Neural crest cell (in vitro differentiated cells): Measurements from ENCODE around the gene SLC22A8. TPM values are rescaled to one million over a fixed set of nuclear protein-coding genes. Genes with fewer than 3 reads are reported as not detected.
"Not testable (repeated sequence)": the region's sequence is repeated elsewhere in the genome, so short reads cannot be mapped to it uniquely, and the experiment has no call there.

ENCODE experiments used
- DNase-seq: peaks from one replicate; pipeline ENCODE4 v3.0.0; 2021; ENCODE audit warnings: low read depth, mixed read lengths, low spot score
- H3K27ac Mint-ChIP-seq: one replicate; pipeline ENCODE4 v1.8.0; 2021; ENCODE audit warnings: mild to moderate bottlenecking, mixed read lengths; ENCODE audit not compliant: unreplicated experiment
- H3K27me3 Mint-ChIP-seq: 2 replicates; pipeline ENCODE4 v1.8.0; 2021; ENCODE audit warnings: low read depth, mild to moderate bottlenecking, mixed read lengths
- H3K36me3 Mint-ChIP-seq: 2 replicates; pipeline ENCODE4 v1.8.0; 2021; ENCODE audit warnings: low read depth, mild to moderate bottlenecking, mixed read lengths
- H3K4me1 Mint-ChIP-seq: 2 replicates; pipeline ENCODE4 v1.8.0; 2021; ENCODE audit warnings: mixed read lengths
- H3K4me3 Mint-ChIP-seq: one replicate; pipeline ENCODE4 v1.8.0; 2021; ENCODE audit warnings: mild to moderate bottlenecking, mixed read lengths
- H3K9me3 Mint-ChIP-seq: 2 replicates; pipeline ENCODE4 v1.8.0; 2021; ENCODE audit warnings: mixed read lengths
- CTCF ChIP-seq: fragments of 200-600 bp; sonication (generic); conservative IDR thresholded peaks from 2 replicates; pipeline ENCODE4 v1.5.0; 2021; ENCODE audit warnings: antibody characterized with exemption, mild to moderate bottlenecking
- long read RNA-seq: library from polyadenylated mRNA; unstranded; transcript quantifications from one replicate; pipeline ENCODE4 v2.0.0, GENCODE V29; 2020
- total RNA-seq: library from RNA; stranded (reverse); gene quantifications from 2 replicates; pipeline ENCODE4 v1.2.1, GENCODE V29; 2021

Gene SLC22A8
- total RNA-seq = not detected in 2 replicates
- long read RNA-seq = 0 reads

- peaks cover 2% of the 10 kb centered on the region for H3K27me3 Mint-ChIP-seq
- H3K27ac Mint-ChIP-seq = no peak within 1 kb of the TSS
- no peaks in the 10 kb centered on the region for H3K9me3 Mint-ChIP-seq
Measured at GRCh38 chr11:63015521-63016215, at the start of gene SLC22A8. TSS of gene SLC22A8 (minus strand) at chr11:63015841. CDS start at chr11:63014958, 883 bp downstream.

GRCh38 chr11:63046203-63046602 is 30.6 kb upstream of the SLC22A8 start:
- not testable (repeated sequence) for H3K4me1 Mint-ChIP-seq, H3K27ac Mint-ChIP-seq
- H3K9me3 Mint-ChIP-seq = peaks cover 21% of the 10 kb centered on the region

More at GRCh38 chr11:63015521-63016215, at the start of gene SLC22A8:
- DNase-seq = no peak
- no peak within 1 kb of the TSS for H3K4me3 Mint-ChIP-seq
- no peak for TF ChIP-seq CTCF
- H3K36me3 Mint-ChIP-seq = no peaks in the 10 kb centered on the region
- no peaks in the 10 kb centered on the region for H3K4me1 Mint-ChIP-seq

GRCh38 chr11:63042596-63042995 is 27.0 kb upstream of the SLC22A8 start:
- peaks cover 9% of the 10 kb centered on the region for H3K9me3 Mint-ChIP-seq
- no peak overlapping the region for H3K4me3 Mint-ChIP-seq
- H3K27me3 Mint-ChIP-seq = peaks cover 38% of the 10 kb centered on the region
- DNase-seq = no peak
- TF ChIP-seq CTCF = no peak
- no peak overlapping the region for H3K27ac Mint-ChIP-seq
- peaks cover 2% of the 10 kb centered on the region for H3K36me3 Mint-ChIP-seq
- no peaks in the 10 kb centered on the region for H3K4me1 Mint-ChIP-seq

More at GRCh38 chr11:63046203-63046602, 30.6 kb upstream of the SLC22A8 start:
- not testable (repeated sequence) for DNase-seq, H3K4me3 Mint-ChIP-seq, H3K36me3 Mint-ChIP-seq
- peaks cover 34% of the 10 kb centered on the region for H3K27me3 Mint-ChIP-seq

GRCh38 chr11:63032457-63032856 is 16.8 kb upstream of the SLC22A8 start:
- Mint-ChIP-seq H3K4me1 (peaks cover 4% of the 10 kb centered on the region), H3K4me3 (no peak overlapping the region), H3K36me3 (no peaks in the 10 kb centered on the region), H3K9me3 (peaks cover 3% of the 10 kb centered on the region), H3K27me3 (peaks cover 21% of the 10 kb centered on the region), H3K27ac (no peak overlapping the region)
- no peak for TF ChIP-seq CTCF
- DNase-seq = no peak

- Mint-ChIP-seq H3K4me3 (no peak overlapping the region), H3K36me3 (no peaks in the 10 kb centered on the region), H3K27ac (no peak overlapping the region), H3K27me3 (peaks cover 3% of the 10 kb centered on the region), H3K9me3 (no peaks in the 10 kb centered on the region), H3K4me1 (peaks cover 10% of the 10 kb centered on the region)
- peak; percentile 98 for DNase-seq
- peak; percentile 98 for TF ChIP-seq CTCF
Measured at GRCh38 chr11:63023841-63024648, 8.4 kb upstream of the SLC22A8 start.
